Smooth muscle cell (in vitro differentiated cells): ENCODE data around the gene DEPDC4. TPM values are rescaled to one million over a fixed set of nuclear protein-coding genes. Genes with fewer than 3 reads are reported as not detected.

Source experiments
- DNase-seq: peaks from one replicate; lab custom pipeline; 2025; ENCODE audit not compliant: unreplicated experiment; lab: John Stamatoyannopoulos, UW
- H2AFZ ChIP-seq: fragments of 200-600 bp; sonication (generic); 2 replicates; pipeline ENCODE4 v1.6.0; 2016; ENCODE audit warnings: antibody characterized with exemption, low read depth, mild to moderate bottlenecking
- H3F3A ChIP-seq: fragments of 200-600 bp; sonication (generic); 2 replicates; pipeline ENCODE4 v1.6.0; 2017; ENCODE audit warnings: antibody characterized with exemption, low read depth
- H3K27ac ChIP-seq: fragments of 200-600 bp; sonication (generic); 2 replicates; pipeline ENCODE4 v1.5.1; 2016; ENCODE audit warnings: low read depth, mild to moderate bottlenecking
- H3K27me3 ChIP-seq: fragments of 200-600 bp; sonication (generic); 2 replicates; pipeline ENCODE4 v1.6.1; 2016; ENCODE audit warnings: low read depth, mild to moderate bottlenecking
- H3K36me3 ChIP-seq: fragments of 200-600 bp; sonication (generic); 2 replicates; pipeline ENCODE4 v1.5.1; 2016; ENCODE audit warnings: low read depth
- H3K4me1 ChIP-seq: fragments of 200-600 bp; sonication (generic); 2 replicates; pipeline ENCODE4 v1.5.1; 2016; ENCODE audit warnings: low read depth
- H3K4me2 ChIP-seq: fragments of 200-600 bp; sonication (generic); 2 replicates; pipeline ENCODE4 v1.6.0; 2016; ENCODE audit warnings: mild to moderate bottlenecking
- H3K4me3 ChIP-seq: fragments of 200-600 bp; sonication (generic); 2 replicates; pipeline ENCODE4 v1.5.1; 2016; ENCODE audit warnings: mild to moderate bottlenecking
- H3K79me2 ChIP-seq: fragments of 200-600 bp; sonication (generic); 2 replicates; pipeline ENCODE4 v1.6.0; 2016; ENCODE audit warnings: low read depth, mild to moderate bottlenecking
- H3K9ac ChIP-seq: fragments of 200-600 bp; sonication (generic); 2 replicates; pipeline ENCODE4 v1.6.0; 2016; ENCODE audit warnings: low read depth
- H3K9me3 ChIP-seq: fragments of 200-600 bp; sonication (generic); replicated peaks from 2 replicates; pipeline ENCODE4 v1.5.1; 2016; ENCODE audit warnings: low read depth
- H4K20me1 ChIP-seq: fragments of 200-600 bp; sonication (generic); 2 replicates; pipeline ENCODE4 v1.6.0; 2016; ENCODE audit warnings: low read depth
- CTCF ChIP-seq: fragments of 200-600 bp; sonication (generic); IDR thresholded peaks from 2 replicates; pipeline ENCODE4 v1.5.1; 2017; ENCODE audit warnings: borderline replicate concordance, mild to moderate bottlenecking, antibody characterized with exemption; ENCODE audit not compliant: insufficient read depth, poor library complexity, severe bottlenecking
- WGBS: methylation state at CpG from one replicate; pipeline ENCODE4 v1.1.7; 2016; ENCODE audit warnings: low lambda C conversion rate; 5-methylcytosine and 5-hydroxymethylcytosine counted together
- polyA plus RNA-seq: library from polyadenylated mRNA; unstranded; fragments of >200 nt; fragmentation: Nextera tagmentation; extraction: Ambion mirVana; gene quantifications from 2 replicates; pipeline ENCODE4 v1.2.1, GENCODE V29; 2016
- total RNA-seq: library from RNA; depleted of rRNA; stranded (reverse); fragments of >200 nt; gene quantifications from 2 replicates; pipeline ENCODE4 v1.2.3, GENCODE V29; 2014

DEPDC4 gene
- total and polyA plus RNA-seq, 2 experiments from 2014 or later: 0.49 to 13.5 TPM

DNA sequence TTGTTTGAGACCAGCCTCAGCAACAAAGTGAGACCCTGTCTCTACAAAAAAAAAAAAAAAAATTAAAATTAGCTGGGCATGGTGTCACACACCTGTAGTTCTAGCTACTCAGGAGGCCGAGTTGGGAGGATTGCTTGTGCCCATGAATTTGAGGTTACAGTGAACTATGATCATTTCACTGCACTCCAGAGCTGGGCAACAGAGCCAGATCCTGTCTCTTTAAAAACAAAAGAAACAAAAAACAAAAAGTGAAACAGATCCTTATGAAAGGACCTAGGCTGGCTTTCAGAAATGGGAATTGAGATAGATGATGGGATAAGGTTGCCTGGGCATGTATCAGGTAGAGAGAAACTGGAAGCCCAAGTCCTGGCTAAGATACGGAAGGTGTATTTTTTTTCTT lies 52.4 kb downstream of the DEPDC4 start:
- no peaks in the 10 kb centered on the region for H4K20me1 ChIP-seq
- no peak overlapping the region for H3K27ac ChIP-seq
- H3K4me1 ChIP-seq: no peaks in the 10 kb centered on the region
- H3K9me3 ChIP-seq: no peaks in the 10 kb centered on the region
- no peak for DNase-seq
- no peak overlapping the region for H2AFZ ChIP-seq
- H3K79me2 ChIP-seq: no peaks in the 10 kb centered on the region
- TF ChIP-seq CTCF: no peak
- H3K4me3 ChIP-seq: no peak overlapping the region
- H3F3A ChIP-seq: no peaks in the 10 kb centered on the region
- no peak overlapping the region for H3K4me2 ChIP-seq
- peaks cover 15% of the 10 kb centered on the region for H3K36me3 ChIP-seq
- WGBS: 99% methylated on average over 2 of the region's 2 CpGs
- no peaks in the 10 kb centered on the region for H3K27me3 ChIP-seq
- no peak overlapping the region for H3K9ac ChIP-seq

DNA sequence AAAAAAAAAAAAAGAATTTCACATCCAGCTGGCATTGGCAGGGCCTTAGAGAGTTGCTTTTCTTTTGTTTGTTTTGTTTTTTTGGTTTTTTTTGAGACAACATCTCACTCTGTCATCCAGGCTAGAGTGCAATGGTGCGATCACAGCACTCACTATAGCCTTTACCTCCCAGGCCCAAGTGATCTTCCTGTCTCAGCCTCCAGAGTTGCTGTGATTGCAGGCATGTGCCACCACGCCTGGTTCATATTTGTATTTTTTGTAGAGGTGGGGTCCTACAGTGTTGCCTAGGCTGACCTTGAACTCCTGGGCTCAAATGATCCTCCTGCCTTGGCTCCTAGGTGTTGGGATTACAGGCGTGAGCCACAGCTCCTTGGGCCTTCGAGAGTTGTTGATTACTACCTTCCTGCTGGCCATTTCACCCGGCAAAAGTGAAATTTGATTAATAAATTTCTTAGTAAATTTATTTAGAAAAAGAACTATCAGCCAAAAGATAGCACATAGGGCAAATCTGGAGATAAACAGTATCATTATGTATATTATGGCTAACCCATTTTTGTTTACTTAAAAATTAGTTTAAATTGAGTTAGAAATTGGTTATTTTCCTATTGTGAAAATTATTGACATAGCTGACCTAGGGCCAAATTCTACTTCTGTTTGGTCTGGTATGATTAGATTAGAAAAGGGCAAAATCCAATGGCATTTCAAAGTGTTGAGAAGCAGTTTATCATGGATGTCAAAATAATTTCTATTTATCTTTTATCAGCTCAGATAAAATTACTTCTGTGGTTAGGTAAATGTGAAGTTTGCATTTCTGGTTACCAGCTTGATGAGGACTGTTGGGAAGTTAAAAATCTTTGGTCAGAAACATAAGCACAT lies 53.6 kb downstream of the DEPDC4 start:
- DNase-seq: no peak
- H3K4me2 ChIP-seq: no peak overlapping the region
- no peak for TF ChIP-seq CTCF
- H3K4me1 ChIP-seq: no peaks in the 10 kb centered on the region
- H2AFZ ChIP-seq: no peak overlapping the region
- H3K27ac ChIP-seq: no peak overlapping the region
- H3K36me3 ChIP-seq: peaks cover 10% of the 10 kb centered on the region
- H3K79me2 ChIP-seq: no peaks in the 10 kb centered on the region
- no peaks in the 10 kb centered on the region for H4K20me1 ChIP-seq
- H3K9ac ChIP-seq: no peak overlapping the region
- WGBS: 99% methylated on average over 5 of the region's 5 CpGs
- no peak overlapping the region for H3K4me3 ChIP-seq
- H3F3A ChIP-seq: no peaks in the 10 kb centered on the region
- no peaks in the 10 kb centered on the region for H3K27me3 ChIP-seq
- H3K9me3 ChIP-seq: no peaks in the 10 kb centered on the region

GRCh38 chr12:100211698-100212097 lies 55.2 kb downstream of the DEPDC4 start:
- Histone ChIP-seq H3K4me2 (no peak overlapping the region), H3F3A (no peaks in the 10 kb centered on the region), H3K9ac (no peak overlapping the region), H3K36me3 (peaks cover 15% of the 10 kb centered on the region), H4K20me1 (no peaks in the 10 kb centered on the region), H3K4me3 (no peak overlapping the region), H3K9me3 (no peaks in the 10 kb centered on the region), H3K27ac (no peak overlapping the region), H3K79me2 (no peaks in the 10 kb centered on the region), H2AFZ (no peak overlapping the region), H3K27me3 (no peaks in the 10 kb centered on the region), H3K4me1 (no peaks in the 10 kb centered on the region)
- no peak for TF ChIP-seq CTCF
- no peak for DNase-seq
- 95% methylated on average over 2 of the region's 2 CpGs for WGBS

- H3K36me3 ChIP-seq: peaks cover 12% of the 10 kb centered on the region
- WGBS: over 99% methylated on average over 5 of the region's 5 CpGs
Observed at GRCh38 chr12:100208834-100209233, 58.0 kb downstream of the DEPDC4 start.

More at GRCh38 chr12:100208834-100209233, 58.0 kb downstream of the DEPDC4 start:
- no peak overlapping the region for H2AFZ ChIP-seq
- no peaks in the 10 kb centered on the region for H3K4me1 ChIP-seq
- H3F3A ChIP-seq: no peaks in the 10 kb centered on the region
- H3K9me3 ChIP-seq: no peaks in the 10 kb centered on the region
- peaks cover 8% of the 10 kb centered on the region for H3K79me2 ChIP-seq
- H4K20me1 ChIP-seq: no peaks in the 10 kb centered on the region
- no peak overlapping the region for H3K4me3 ChIP-seq
- no peak overlapping the region for H3K4me2 ChIP-seq
- H3K27me3 ChIP-seq: no peaks in the 10 kb centered on the region
- no peak for TF ChIP-seq CTCF
- no peak for DNase-seq
- H3K9ac ChIP-seq: no peak overlapping the region
- no peak overlapping the region for H3K27ac ChIP-seq
